ENCODE data around the gene GPR132. TPM values are rescaled to one million over a fixed set of nuclear protein-coding genes. Genes with fewer than 3 reads are reported as not detected.

Gene GPR132
- polyA plus RNA-seq, 3 donors = 0.35 to 1.1 (median 0.71) TPM

- no peak for DNase-seq
Observed at GRCh38 chr14:105061428-105062047, 3.7 kb downstream of the GPR132 start.

DNA sequence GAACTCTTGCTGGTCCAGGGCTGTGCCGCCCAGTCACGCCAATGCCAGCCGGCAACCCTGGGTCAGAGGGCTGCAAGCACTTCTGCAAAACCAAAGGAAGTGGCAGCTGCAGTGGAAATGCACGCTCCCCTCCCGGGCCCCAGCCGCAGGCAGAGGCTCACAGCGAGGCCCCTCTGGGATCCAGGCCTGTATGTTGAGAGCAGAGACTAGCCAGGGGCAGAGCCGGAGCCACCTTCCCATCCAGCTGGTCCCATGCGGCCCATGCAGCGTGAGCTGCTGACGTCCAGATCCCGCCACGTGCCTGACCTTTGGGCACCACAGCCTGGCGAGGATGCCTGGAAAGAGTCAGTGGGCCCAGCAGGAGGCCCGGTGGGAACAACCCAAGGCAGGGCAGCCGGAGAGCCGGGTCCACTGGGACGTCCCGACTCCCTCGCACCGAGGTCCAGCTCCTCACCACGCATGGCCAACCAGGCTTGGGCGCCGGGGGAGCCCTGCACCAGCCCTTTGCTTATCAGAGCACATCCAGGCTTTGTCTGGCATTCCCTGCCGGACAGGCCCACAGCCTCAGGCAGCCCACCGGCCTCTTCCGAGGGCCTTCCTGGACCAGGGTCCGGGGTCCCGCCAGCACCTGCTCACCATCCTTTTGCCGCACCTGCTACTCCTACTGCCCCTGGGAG lies 4.3 kb downstream of the GPR132 start:
- no peak for DNase-seq

DNA sequence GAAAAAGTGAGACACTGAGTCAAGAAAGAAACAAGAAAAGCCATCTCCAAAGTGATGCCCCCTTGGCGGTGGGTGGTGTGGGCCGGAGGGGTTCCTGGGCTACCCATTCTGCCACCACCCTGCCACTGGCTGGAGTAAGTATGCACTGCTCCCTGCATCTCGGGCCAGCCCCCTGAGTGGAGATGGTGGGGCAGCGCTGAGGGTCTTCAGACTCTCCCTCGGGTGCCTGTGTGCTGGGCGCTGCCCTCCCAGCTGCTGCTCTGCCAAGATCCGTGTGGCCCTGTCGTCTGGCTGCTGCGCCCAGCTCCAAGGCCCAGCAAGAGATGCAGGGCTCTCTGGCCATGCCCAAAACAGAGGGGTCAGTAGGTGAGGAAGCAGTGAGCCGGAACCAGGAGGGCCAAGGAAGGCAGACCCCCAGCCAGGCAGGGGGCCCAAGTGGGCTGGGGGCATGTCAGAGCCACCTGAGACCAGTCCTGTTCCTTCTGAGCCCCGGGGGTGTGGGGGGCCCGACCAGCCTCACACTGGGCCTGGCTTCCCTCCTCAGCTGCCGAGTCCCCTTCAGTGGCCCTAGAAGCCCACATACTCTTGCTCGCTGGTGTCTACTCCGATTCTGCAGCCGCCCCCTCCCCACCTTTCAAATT lies 5.2 kb downstream of the GPR132 start:
- no peak for DNase-seq

DNA sequence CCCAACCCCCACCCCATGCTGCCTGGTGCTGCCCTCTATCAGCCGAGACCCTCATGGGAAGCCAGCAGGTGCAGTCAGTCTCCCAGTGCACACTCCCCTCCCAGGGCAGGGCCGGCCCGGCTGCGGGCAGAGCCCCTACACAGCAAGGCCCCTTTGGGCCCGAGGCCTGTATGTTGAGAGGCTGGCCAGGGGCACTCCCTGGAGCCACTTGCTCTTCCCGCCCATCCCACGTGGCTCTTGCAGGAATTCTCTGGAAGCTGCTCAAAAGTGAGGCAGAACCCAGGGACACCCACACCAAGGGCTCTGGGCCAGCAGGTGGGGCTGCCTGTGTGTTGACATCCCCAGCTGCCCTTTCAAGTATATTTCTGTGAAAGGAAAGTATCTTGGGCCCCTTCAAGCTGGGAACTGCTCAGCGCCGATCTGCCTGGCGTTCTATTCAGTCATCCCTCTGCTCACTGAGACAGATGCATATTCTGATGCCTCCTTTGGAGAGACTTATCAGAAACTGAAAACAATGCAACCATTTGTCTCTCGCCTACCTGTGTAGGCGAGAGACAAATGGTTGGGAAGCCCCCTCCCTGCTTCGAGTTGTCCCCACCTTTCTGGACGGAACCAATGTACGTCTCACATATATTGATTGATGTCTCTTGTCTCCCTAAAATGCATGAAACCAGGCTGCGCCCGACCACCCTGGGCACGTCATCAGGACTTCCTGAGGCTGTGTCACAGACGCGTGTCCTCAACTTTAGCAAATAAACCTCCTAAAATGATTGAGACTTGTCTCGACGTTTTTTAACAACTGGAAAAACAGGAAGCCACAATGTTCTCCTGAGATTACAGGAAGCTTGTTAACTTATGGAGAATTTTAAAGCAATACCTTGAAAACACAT lies 6.0 kb downstream of the GPR132 start:
- DNase-seq = no peak

DNA sequence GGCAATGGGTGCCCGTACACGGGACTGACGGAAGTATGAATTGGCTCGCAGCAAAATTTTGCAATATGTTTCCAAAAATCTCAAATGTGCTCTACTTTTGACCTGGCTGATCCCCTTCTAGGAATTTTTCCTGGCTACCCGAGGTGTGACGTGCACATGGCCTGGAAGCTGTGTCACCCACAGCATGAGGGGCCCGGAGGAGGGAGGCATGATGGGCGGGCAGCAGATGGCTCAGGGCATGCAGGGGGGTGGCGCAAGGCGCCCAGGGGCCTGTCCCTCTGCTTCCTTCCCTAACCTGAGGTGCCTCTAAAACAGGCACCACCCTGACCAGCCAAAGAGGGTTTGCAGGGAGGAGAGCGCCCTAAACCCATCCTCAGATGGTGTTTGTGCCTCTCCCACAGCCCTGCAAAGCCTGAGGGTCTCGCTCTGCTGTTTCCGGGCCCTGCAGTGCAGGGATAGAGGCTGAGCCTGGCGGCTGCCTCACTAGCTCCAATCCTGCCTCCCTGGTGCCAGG lies 6.7 kb downstream of the GPR132 start:
- DNase-seq = no peak

DNA sequence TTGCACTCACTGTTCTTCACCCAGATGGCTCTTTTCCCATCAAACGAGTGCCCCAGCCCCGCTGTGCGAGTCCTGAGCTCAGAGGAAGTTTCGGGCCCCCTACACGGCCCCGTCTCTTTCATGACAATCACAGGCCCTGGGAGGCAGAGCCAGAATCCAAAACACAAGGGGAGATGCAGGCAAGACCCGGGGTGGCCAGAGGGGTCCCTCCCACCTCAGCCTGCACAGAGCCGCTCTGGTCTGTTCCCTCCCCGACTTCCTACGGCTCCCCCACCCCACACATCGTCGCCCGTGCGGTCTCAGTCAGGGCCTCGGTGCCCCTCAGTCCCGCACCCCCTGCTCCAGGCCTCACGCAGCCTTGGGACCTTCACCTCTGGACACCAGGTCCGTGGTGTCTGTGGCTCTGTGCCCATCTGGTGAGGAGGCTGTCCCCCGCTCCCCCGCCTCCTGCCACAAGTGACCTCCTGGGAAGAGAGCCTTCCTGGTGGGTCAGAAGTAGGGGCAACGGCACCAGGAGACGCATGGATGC lies 8.9 kb downstream of the GPR132 start:
- DNase-seq = no peak

DNA sequence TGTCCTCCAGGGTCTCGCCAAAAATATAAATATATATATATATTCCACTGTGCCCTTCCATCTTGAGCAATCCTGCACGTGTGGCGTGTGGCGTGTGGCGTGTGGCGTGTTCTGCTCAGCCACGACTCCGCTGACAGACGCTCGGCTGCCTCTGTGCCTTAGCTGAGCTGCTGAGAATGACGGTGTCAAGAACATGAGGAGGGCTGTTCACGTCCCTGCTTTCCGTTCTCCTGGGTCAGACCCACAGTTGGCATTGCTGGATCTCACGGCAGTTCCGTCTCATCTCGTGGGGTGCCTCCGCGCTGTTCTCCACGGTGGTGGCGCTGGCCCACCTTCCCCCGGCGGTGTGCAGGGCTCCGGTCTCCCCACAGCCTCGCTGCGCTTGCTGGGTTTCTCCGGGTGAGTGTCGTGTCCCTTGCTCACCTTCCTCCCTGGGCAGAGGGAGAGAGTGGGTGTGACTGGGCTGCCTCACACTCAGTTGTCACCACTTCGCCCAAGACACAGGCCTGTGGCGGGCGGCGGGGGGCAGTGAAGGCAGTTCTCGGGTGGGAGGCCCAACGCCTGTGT lies 9.4 kb downstream of the GPR132 start:
- no peak for DNase-seq

GRCh38 chr14:105055334-105055733 lies 9.9 kb downstream of the GPR132 start:
- DNase-seq = no peak

GRCh38 chr14:105053996-105054395 lies 11.2 kb downstream of the GPR132 start:
- no peak for DNase-seq

DNA sequence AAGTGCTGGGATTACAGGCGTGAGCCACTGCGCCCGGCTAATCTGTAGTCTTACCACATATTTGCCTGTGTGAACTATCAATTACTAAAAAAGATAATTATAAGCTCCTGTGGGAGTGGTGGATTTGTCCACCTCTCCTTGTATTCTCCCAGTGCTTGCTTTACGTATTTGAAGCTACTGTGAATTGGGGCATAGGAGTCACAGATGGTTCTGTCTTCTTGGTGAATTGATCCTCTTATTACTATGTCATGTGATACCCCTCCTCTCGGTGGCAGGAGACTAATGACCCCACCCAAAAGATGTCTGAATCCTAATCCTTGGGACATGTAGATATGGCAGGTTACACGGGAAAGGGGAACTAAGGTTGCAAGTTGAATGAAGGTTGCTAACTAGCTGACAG lies 11.8 kb downstream of the GPR132 start:
- DNase-seq = no peak

DNA sequence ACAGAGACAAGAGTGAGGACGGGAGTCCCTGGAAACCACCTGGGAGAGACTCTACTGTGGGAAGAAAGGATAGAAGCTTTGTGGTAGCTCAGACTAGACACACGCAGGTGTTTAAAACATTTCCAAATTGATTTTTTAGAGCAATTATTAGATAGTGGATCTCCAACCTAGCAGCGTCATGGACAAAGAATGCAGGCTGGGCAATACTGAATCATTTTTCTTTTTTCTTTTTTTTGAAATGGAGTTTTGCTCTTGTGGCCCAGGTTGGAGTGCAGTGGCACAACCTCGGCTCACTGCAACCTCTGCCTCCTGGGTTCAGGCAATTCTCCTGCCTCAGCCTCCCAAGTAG lies 13.1 kb downstream of the GPR132 start:
- DNase-seq = no peak

GRCh38 chr14:105051182-105052109 lies 13.8 kb downstream of the GPR132 start:
- DNase-seq = no peak

DNA sequence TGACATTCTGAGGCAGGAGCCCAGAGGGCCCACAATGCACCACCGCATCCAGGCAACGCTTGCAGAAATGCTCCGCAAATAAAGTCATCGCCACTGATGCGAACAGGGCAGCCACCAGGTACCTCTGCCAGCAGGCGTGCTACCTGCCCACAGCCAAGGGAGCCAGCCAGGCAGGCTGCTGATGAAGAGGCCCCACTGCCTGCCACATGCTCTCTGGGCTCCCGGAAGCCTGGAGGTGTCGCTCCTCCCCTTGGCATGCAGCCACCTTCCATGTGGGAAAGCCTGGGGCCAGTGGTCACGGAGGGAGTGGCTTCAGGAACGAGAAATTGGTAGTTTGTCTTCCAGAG lies 14.7 kb downstream of the GPR132 start:
- DNase-seq = no peak

GRCh38 chr14:105049753-105050550 lies 15.3 kb downstream of the GPR132 start:
- DNase-seq = no peak

- DNase-seq = no peak
Observed at GRCh38 chr14:105047283-105048016, 17.8 kb downstream of the GPR132 start.

DNA sequence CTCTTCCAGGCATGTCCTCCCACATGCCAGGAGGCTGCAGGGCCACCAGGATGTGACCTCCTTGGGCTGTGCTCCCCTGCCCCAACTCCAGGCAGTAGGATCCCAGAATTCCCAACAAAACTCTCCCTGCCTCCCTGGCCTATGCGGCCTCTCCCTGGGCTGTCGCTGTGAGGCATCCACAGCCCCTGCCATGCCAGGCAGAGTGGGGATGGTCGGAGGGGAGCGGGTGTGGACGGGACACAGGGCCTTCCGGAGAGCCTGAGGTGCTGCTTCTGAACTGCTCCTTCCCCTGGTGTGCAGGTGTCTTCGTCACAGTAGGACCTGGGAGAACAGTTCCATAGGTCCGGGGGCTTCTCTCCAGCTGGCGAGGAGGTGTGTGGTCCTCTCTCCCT lies 18.3 kb downstream of the GPR132 start:
- DNase-seq = no peak

GRCh38 chr14:105045710-105046326 lies 19.4 kb downstream of the GPR132 start:
- peak; percentile 75 for DNase-seq

DNA sequence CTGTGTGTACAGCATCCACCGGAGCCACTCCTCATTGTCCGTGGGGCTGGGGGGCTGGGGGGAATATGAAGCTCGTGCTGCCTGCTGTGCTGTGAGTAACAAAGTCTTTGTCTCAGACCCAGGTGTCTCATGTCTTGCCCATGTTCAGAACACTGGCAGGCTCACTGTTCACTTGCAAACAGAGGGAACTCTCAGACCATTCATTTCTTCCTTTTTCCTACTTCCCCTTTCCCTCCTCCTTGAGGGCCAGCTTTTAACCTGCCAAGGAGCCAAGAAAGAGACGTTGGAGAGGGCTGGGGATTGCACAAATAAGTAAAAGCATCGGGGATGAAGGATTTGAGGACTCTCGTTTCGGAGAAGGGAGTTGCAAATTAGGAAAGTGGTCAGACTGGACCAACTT lies 21.6 kb downstream of the GPR132 start:
- DNase-seq = no peak

- DNase-seq = no peak
Observed at GRCh38 chr14:105042813-105043212, 22.4 kb downstream of the GPR132 start.

Data from renal pelvis (tissue), 4 donors.